GM18511 (cell line): ENCODE data around the gene CKAP2L.
"Not testable (repeated sequence)": the region's sequence is repeated elsewhere in the genome, so short reads cannot be mapped to it uniquely, and the experiment has no call there.

Source experiments
- ATAC-seq: cut with Tn5 transposase; IDR thresholded peaks from one replicate; pipeline ENCODE4 v1.9.1; 2021; ENCODE audit warnings: mild to moderate bottlenecking, moderate library complexity; ENCODE audit not compliant: unreplicated experiment

CKAP2L gene

DNA sequence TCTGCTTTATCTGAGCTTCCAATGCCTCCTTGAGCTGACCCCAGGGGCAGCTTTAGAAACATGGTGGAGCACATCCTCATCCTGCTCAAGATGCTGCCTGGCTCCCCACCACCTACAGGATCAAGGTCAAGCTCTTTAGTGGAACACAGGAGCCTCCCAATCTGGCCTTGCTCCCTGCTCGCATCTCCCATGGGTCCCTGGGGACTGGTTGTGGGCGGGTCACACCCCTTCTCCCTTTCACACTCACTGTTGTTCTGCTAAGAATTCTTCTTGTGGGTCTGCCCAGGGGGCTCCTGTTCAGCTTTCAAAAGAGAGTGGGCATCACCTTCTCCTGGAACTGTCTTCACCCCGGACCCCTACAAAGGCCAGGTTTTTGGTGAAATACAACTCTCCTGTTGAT is 51.9 kb downstream of the CKAP2L start:
- ATAC-seq, result no peak

DNA sequence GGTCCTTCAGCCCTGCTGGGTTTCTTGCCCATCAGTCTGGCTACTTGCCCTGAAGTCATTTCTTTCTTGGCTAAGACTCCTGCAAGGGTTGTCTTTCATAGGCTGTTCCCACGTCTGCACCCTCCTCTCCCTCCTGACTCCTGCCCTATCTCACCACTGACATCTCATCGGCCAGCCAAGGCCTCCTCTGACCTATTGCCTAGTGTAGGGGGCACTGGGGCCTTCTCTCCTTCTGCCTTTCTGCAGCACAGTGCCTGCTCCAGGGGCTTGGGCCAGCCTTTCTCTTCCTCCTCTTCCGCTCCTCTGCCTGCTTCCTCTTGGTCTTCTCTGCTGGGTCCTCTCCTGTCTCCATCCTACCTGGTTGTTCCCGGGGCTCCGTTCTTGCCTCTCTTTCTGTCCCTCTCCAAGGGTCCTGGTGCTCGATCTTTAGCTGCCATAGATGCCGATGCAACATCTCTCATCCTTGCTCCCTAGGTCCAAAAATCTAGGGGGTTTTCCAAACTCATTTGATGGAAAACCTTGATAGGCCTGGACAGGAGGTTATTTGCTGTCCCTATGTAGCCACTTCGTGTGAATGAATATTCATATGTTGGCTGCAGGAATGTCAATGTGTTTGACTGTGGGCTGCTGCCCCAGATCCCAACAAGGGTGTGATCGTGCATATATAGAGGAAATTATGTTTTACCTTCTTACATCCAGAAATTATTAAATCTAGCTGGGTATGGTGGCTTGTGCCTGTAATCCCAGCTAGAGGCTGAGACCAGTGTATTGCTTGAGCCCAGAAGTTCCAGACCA is 53.3 kb downstream of the CKAP2L start:
- no peak for ATAC-seq

DNA sequence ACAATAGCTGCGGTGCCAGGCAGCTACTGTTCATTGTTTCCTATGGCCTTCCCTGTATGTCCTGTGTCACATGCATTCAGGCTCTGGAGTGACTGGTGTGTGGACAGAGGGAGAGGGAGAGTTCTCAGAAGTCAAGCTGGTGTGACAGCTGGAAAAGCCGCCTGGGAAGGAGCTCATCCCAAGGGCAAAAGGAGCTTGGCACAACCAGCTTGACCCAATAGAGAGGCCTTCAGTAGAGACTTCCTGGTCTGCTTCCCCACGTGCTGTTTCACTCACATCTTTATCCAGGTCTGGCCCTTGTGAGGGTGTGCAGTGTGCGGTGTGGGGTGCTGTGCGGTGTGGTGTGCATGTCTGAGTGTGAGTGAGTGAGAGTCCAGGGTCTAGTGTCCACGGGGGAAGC is 54.7 kb downstream of the CKAP2L start:
- ATAC-seq, result no peak

DNA sequence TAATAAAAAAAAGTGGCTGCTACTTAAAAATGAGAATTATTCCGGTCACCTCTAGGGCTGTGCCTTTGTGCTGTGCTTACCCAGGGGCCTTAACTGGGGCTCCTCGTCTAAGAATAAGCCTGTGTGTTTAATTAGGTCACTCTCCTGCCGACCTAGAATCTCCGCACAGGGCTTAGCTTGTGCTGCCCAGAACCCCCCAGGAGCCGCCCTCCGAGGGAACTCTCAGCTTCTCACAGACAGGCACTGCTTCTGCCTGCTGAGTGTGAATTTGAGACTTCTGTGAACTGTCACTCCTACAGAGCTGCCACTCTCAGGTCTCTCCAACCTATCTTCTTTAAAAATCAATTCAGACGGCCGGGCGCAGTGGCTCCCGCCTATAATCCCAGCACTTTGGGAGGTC is 55.4 kb downstream of the CKAP2L start:
- no peak for ATAC-seq

DNA sequence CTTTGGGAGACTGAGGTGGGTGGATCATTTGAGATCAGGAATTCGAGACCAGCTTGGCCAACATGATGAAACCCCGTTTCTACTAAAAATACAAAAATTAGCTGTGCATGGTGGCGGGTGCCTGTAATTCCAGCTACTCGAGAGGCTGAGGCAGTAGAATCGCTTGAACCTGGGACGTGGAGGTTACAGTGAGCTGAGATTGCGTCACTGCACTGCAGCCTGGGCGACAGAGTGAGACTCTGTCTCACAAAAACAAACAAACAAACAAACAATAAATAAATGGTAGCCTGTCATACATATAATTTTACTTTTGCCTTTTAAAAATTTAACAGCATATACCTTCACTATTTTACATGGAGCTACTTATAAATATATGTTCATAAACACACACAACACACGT is 57.5 kb downstream of the CKAP2L start:
- not testable (repeated sequence) for ATAC-seq

DNA sequence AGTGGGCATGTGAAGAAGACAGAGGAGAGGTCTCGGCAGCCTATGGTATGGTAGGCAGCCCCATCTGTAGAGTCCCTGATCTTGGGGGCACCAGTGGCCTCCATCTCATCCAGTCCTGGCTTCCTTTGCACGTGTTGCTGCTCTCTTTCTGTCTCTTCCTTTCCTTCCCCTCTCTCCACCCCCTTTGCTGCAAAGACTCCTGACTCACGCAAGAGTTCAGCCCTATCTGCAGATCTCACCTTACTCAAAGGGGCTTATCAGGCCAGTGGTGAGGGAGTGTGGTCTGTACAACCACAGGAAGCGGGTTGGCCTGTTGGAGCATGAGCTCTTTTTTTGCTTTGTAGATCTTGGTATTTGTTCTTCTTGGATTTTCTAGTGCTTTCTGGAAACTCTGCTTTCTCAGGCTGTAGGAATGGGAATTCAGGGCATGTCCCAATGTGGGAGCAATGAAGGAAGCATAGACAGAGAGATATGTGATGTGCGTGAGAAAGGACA is 58.2 kb downstream of the CKAP2L start:
- ATAC-seq, result peak; percentile 56

DNA sequence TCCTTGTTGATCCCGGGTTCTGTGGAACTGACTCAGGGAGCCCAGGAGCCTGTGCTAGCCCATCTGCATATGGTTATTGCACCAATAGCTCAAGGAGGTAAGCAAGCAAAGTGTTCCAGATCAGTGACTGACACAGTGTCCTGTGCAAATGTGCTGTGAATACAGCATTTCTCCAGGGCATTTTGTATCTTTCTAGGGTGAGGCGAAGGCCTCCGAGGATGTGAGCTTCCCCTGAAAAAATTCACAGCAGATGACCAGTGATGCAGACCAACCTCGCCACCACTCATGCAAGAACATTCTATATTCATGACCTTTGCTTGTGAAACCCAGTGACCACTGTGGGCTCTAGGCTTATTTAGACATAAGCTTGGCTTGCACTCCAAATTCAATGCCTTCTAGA is 58.8 kb downstream of the CKAP2L start:
- ATAC-seq, result peak; percentile 12

DNA sequence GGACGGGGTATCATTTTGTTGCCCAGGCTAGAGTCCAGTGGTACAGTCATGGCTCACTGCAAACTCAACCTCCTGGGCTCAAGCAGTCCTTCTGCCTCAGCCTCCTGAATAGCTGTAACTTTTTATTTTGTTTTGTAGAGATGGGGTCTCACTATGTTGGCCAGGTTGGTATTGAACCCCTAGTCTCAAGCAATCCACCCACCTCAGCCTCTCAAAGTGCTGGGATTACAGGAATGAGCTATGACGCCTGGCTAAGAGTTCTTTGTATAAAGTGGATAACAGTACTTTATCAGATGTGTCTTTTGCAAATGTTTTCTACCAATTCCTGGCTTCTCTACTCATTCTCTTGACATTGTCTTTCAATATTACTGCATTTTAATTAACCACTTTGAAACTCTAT is 60.7 kb downstream of the CKAP2L start:
- no peak for ATAC-seq

DNA sequence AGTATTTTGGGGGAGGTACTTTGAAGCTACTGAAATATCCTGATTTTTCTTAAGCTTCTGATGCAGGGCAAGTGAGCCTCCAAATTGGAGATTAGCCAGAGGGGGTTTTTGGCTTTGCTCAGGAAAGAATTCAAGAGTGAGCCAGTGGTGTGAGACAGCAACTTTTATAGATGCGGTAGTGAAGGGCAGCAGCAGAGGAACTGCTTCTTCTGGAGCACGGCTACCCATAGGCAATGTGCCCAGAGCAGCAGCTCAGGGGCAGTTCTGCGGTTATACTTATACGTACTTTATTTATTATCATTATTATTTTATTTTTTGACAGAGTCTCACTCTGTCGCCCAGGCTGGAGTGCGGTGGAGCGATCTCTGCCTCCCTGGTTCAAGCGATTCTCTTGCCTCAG is 63.4 kb downstream of the CKAP2L start:
- no peak for ATAC-seq

DNA sequence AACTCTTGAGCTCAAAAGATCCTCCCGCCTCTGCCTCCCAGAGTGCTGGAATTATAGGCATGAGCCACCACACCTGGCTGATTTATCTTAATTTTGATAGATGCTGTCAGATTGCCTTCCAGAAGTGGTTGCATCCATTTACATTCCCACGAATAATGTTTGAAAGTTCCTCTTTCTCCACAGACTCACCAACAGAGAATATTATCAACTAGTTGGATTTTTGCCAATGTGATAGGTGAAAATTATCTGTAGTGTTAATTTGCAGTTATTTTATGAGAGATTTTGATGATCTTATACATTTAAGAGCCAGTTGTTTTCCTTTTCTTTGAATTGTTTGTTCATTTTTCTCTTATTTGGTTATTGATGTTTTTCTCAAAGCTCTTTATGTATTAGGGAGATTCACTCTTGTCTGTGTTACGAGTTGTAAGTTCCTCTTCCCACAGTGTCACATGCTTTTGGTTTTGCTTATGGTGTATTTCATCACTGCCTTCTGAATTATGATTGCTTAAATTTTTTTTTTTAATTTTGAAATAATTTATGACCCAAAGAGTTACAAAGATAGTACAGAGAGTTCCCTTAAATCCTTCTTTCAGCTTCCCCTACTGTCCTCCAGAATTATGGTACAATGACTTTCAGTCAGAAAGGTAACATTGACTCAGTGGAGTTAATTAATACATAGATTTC is 64.3 kb downstream of the CKAP2L start:
- no peak for ATAC-seq

DNA sequence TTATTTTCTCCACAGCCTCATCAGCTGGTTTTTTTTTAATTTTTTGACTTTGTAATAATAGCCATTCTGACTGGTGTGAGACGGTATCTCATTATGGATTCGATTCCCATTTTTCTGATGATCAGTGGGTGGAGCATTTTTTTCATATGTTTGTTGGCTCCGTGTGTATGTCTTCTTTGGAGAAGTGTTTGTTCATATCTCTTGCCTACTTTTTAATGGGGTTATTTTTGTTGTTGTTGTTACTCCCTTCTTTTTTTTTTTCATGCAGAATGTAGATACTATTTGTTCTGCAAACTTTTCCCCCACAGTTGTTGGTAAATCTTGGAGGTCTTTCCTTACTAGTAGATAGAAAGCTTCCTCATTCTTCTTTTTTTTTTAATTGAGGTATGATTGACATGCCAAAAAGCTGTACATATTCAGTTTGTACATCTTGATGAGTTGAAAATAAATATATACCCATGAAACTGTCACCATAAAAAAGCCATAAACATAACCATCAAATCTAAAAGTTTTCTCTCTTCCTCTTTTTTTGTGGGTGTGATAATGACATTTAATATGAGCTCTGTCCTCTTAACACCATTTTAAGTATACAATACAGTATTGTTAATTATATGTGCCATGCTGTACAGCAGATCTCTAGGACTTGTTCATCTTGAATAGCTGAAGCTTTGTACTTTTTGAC is 65.4 kb downstream of the CKAP2L start:
- no peak for ATAC-seq

DNA sequence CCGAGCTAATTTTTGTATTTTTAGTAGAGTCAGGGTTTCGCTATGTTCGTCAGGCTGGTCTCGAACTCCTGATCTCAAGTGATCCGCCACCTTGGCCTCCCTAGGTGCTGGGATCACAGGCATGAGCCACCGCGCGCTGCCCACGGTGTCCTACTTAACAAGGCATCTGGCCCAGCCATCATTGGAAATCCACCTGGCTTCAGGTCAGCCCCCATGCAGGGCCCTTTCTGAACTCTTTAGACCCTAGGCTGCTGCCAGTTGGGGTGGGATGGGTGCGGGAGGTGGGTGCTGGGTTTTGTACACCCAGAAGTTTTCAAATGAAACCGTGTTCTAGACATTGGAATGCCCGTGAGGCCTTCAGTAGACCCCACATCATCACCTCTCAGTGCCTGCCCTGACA is 70.2 kb downstream of the CKAP2L start:
- no peak for ATAC-seq

DNA sequence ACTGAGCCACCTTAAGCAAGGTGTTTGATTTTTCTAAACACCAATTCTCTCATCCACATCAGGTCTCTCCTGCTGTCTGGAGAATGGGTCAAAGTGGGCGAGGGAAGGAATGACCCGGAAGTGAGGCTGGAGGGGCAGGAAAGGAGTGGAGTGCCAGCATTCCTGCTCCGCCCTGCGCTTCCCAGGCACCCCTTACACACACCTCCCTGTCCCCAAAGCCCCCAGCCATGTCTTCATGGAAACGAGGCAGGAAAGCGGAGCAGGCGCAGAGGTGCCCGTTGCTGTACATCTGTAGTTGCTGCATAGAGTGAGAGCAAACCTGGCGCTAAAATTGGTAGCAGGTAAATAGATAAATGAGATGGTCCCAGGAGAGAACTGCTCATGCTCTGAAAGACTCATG is 70.8 kb downstream of the CKAP2L start:
- no peak for ATAC-seq

DNA sequence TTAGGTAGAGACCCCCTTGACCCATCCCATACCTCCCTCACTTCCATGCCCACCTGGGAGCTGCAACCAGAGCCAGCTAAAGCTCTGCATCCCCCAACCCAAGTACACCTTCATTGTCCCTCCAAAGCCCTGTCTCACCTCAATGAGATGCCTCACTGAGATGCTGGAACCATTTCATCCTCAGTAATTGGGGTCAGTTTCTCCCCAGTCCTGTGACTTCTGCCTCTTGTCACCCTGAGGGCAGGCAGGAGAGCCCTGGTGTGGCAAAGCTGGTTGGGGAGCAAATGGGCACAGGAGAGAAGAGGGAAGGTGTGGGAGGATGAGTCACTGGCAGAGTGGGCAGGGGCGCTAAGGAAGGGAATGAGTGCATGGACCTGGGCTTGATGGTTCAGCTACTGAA is 71.5 kb downstream of the CKAP2L start:
- ATAC-seq, result peak; percentile 10

DNA sequence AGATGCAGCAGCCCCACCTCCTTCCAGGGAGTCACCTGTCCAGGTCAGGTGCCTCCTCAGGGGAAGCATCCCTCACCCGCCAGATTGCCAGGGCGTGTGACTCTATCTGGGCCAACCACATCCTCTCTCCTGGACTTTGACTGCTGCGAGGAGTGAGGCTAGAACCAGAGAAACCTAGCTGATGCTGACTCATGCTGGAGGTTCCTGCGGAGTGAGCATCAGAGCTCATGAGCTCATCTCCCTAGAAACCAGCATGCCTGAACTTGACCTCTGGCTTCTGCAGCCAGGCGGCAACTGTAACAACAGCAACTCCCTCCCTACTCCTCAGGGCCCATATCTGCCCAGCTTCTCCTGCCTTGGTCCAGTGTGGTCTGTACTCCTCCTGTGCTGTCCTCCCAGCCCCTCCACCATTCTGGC is 71.9 kb downstream of the CKAP2L start:
- ATAC-seq, result peak; percentile 93

DNA sequence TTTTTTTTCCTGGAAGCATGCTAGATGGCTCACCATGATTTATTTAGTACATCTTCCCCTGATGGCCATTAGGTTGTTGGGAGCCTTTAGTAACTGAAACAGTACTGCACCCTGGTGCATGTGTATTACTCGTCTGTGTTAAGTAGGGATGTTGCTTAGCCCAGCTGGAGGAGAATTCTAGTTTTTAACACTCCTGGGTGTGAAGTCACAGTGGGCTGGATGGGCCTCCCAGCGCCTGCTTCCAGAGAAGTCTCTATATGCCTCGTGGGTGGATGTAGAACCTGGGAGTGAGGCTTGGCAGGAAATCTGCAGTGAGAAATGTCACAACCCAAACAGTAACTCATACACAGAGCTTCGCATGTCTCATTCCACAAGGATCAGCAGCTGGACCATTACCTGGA is 72.5 kb downstream of the CKAP2L start:
- no peak for ATAC-seq

DNA sequence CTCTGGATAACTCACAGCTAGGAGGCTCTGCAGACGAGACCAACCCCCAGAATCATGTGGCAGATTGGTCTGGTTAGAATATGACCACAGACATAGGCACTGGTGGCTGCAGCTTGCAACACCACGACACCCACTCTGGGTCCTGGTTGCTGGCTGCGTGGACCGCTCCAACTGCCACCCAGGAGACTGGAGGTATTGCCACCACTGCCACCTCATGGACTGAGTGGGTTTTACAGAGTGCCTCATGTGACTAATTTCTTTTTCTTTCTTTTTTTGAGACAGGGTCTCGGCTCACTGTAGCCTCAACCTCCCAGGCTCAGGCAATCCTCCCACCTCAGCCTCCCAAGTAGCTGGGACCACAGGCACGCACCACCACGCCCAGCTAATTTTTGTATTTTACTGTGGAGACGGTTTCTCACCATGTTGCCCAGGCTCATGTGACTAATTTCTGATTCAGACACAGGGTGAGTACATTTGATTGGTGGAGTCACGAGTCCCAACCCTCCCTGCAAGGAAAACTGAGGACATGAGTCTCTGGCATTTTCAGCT is 73.5 kb downstream of the CKAP2L start:
- ATAC-seq, result no peak

DNA sequence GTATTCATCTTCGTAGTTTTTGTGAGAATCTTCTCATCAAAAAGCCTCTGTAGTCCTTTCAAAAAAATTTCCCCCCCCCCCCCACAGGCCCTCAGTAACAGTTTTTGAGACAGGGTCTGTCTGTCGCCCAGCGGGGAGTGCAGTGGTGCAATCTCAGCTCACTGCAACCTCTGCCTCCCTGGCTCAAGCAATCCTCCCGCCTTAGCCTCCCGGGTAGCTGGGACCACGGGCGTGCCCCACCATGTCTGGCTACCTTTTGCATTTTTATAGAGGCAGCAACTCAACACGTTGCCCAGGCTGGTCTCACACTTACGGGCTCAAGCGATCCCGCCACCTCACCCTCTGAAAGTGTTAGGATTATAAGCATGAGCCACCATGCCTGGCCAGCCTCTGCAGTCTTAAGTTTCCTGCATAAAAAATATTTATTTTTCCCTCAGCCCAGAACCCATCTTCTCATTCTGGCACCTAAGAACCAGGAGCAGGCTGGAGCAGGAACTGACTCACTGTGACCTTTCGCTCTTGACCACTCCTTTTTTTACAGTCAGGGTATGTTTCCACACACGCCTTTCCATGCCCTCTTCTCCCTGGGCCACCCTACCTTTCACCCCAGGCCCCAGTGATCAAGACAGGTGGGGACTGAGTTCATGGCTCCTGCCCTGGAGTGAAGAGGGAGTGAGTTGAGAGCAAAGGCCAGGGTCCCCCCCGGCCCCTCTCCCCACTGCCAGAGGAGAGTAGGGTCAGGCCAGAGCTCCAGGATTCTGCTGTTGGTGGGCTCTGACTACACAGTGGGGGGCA is 76.1 kb downstream of the CKAP2L start:
- ATAC-seq, result no peak

DNA sequence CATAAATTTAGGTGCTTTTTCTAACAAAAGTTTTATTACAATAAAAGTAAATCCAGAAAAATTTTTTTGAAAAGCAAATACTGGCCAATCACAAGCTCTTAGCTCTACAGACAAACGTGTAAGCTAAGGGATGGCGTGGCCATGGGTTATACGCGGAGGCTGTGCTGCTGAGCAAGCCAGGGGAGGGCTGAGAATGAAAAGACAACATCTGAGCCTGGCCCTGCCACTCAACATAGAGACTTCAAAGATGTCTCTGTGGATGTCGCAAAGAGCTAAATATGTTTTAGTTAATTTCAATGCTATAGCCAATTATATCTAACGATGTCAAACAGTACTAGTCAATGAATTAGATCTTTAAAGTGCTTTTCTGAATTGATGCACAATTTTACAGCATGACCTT is 76.9 kb downstream of the CKAP2L start:
- no peak for ATAC-seq
